Ishikawa (cell line): Measurements from ENCODE around the gene SLC2A4RG.

Experiments used
- CREB1 ChIP-seq: IDR thresholded peaks from 2 replicates; pipeline ENCODE4 v1.6.1; 2012; ENCODE audit warnings: low read depth
- RAD21 ChIP-seq: IDR thresholded peaks from 2 replicates; pipeline ENCODE4 v1.6.1; 2012; ENCODE audit warnings: low read depth
- TAF1 ChIP-seq: IDR thresholded peaks from 2 replicates; pipeline ENCODE4 v1.6.1; 2012; ENCODE audit warnings: low read depth, mild to moderate bottlenecking
- YY1 ChIP-seq: IDR thresholded peaks from 2 replicates; pipeline ENCODE4 v1.6.1; 2012; ENCODE audit warnings: low read depth
- ZBTB7A ChIP-seq: IDR thresholded peaks from 2 replicates; pipeline ENCODE4 v1.6.1; 2012; ENCODE audit warnings: low read depth

DNA sequence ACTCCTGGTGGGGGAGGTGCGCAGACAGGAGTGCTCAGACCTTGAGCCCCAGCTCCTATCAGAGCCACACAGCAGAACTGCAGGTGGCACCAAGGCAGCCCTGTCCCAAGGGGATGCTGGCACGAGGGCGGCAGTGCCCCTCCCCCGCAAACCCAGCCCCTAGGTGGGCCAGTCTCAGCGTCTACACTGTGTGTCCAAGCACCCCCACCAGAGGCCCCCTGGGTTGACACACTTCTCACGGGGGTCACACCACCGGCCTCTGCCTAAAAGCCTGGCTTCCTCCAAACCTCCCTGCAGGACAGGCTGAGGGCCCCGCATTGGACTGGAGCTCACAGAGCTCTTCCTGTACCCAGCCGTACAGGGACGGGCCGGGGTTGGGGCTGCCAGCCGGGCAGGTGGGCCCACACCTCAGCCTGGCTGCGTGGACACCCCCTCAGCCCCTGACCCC, 8.1 kb downstream of the SLC2A4RG start:
- no peak for TF ChIP-seq ZBTB7A
- TF ChIP-seq RAD21: no peak
- no peak for TF ChIP-seq CREB1
- TF ChIP-seq YY1: no peak
- no peak for TF ChIP-seq TAF1
